ENCODE results near the gene MARS2. TPM values are rescaled to one million over a fixed set of nuclear protein-coding genes. Genes with fewer than 3 reads are reported as not detected.

Gene MARS2
- 4.2 TPM for total RNA-seq

- H3K27me3 ChIP-seq (ENCODE audit: control insufficient read depth in 3 of 3, insufficient read depth in 3 of 3, low read length in 3 of 3), result no peaks in the 10 kb centered on the region
These were observed at the start of gene MARS2 for GRCh38 chr2:197705121-197705911. Gene MARS2, plus strand, starts transcription at chr2:197705369. Its CDS starts 37 bp downstream, at chr2:197705406.

GRCh38 chr2:197657562-197657961 lies 47.6 kb upstream of the MARS2 start:
- Histone ChIP-seq H3K9me3 (ENCODE audit: control insufficient read depth in 3 of 3, low read length in 3 of 3) (no peaks in the 10 kb centered on the region), H3K27ac (ENCODE audit: low read depth, low read length) (no peak overlapping the region), H3K4me1 (ENCODE audit: control insufficient read depth in 3 of 3, insufficient read depth in 3 of 3, low read length in 3 of 3) (no peaks in the 10 kb centered on the region), H3K36me3 (ENCODE audit: control insufficient read depth in 3 of 3, insufficient read depth in 3 of 3, low read length in 3 of 3) (no peaks in the 10 kb centered on the region), H3K9ac (ENCODE audit: low read depth in 1 of 3, low read length in 3 of 3) (no peak overlapping the region), H3K4me3 (ENCODE audit: low read length in 3 of 3) (no peak overlapping the region), H3K27me3 (ENCODE audit: control insufficient read depth in 3 of 3, insufficient read depth in 3 of 3, low read length in 3 of 3) (no peaks in the 10 kb centered on the region)

More at GRCh38 chr2:197705121-197705911, at the start of gene MARS2:
- H3K9me3 ChIP-seq (ENCODE audit: control insufficient read depth in 3 of 3, low read length in 3 of 3), result no peaks in the 10 kb centered on the region
- no peaks in the 10 kb centered on the region for H3K36me3 ChIP-seq (ENCODE audit: control insufficient read depth in 3 of 3, insufficient read depth in 3 of 3, low read length in 3 of 3)
- H3K4me3 ChIP-seq (ENCODE audit: low read length in 3 of 3), result peak within 1 kb of the TSS; percentile 82 to 99 (median 96)
- H3K4me1 ChIP-seq (ENCODE audit: control insufficient read depth in 3 of 3, insufficient read depth in 3 of 3, low read length in 3 of 3), result peaks cover 29 to 38% (median 32%) of the 10 kb centered on the region in 3 donors
- H3K27ac ChIP-seq (ENCODE audit: low read depth, low read length), result peak within 1 kb of the TSS; percentile 79
- peak within 1 kb of the TSS; percentile 84 to 86 (median 86) for H3K9ac ChIP-seq (ENCODE audit: low read depth in 1 of 3, low read length in 3 of 3)

GRCh38 chr2:197661626-197662025 lies 43.5 kb upstream of the MARS2 start:
- H3K4me3 ChIP-seq (ENCODE audit: low read length in 3 of 3), result no peak overlapping the region
- H3K9me3 ChIP-seq (ENCODE audit: control insufficient read depth in 3 of 3, low read length in 3 of 3), result no peaks in the 10 kb centered on the region

GRCh38 chr2:197666277-197666676 lies 38.9 kb upstream of the MARS2 start:
- H3K9ac ChIP-seq (ENCODE audit: low read depth in 1 of 3, low read length in 3 of 3), result no peak overlapping the region
- no peaks in the 10 kb centered on the region for H3K27me3 ChIP-seq (ENCODE audit: control insufficient read depth in 3 of 3, insufficient read depth in 3 of 3, low read length in 3 of 3)
- H3K4me3 ChIP-seq (ENCODE audit: low read length in 3 of 3), result no peak overlapping the region
- no peaks in the 10 kb centered on the region for H3K36me3 ChIP-seq (ENCODE audit: control insufficient read depth in 3 of 3, insufficient read depth in 3 of 3, low read length in 3 of 3)
- H3K9me3 ChIP-seq (ENCODE audit: control insufficient read depth in 3 of 3, low read length in 3 of 3), result peaks cover 0 to 5% (median 2%) of the 10 kb centered on the region in 3 donors
- H3K4me1 ChIP-seq (ENCODE audit: control insufficient read depth in 3 of 3, insufficient read depth in 3 of 3, low read length in 3 of 3), result no peaks in the 10 kb centered on the region
- no peak overlapping the region for H3K27ac ChIP-seq (ENCODE audit: low read depth, low read length)

More at GRCh38 chr2:197661626-197662025, 43.5 kb upstream of the MARS2 start:
- no peaks in the 10 kb centered on the region for H3K4me1 ChIP-seq (ENCODE audit: control insufficient read depth in 3 of 3, insufficient read depth in 3 of 3, low read length in 3 of 3)
- no peaks in the 10 kb centered on the region for H3K36me3 ChIP-seq (ENCODE audit: control insufficient read depth in 3 of 3, insufficient read depth in 3 of 3, low read length in 3 of 3)
- no peak overlapping the region for H3K27ac ChIP-seq (ENCODE audit: low read depth, low read length)
- H3K9ac ChIP-seq (ENCODE audit: low read depth in 1 of 3, low read length in 3 of 3), result no peak overlapping the region
- H3K27me3 ChIP-seq (ENCODE audit: control insufficient read depth in 3 of 3, insufficient read depth in 3 of 3, low read length in 3 of 3), result no peaks in the 10 kb centered on the region

GRCh38 chr2:197668296-197668695 lies 36.9 kb upstream of the MARS2 start:
- Histone ChIP-seq H3K4me3 (ENCODE audit: low read length in 3 of 3) (no peak overlapping the region), H3K36me3 (ENCODE audit: control insufficient read depth in 3 of 3, insufficient read depth in 3 of 3, low read length in 3 of 3) (no peaks in the 10 kb centered on the region), H3K4me1 (ENCODE audit: control insufficient read depth in 3 of 3, insufficient read depth in 3 of 3, low read length in 3 of 3) (no peaks in the 10 kb centered on the region), H3K27ac (ENCODE audit: low read depth, low read length) (no peak overlapping the region), H3K27me3 (ENCODE audit: control insufficient read depth in 3 of 3, insufficient read depth in 3 of 3, low read length in 3 of 3) (no peaks in the 10 kb centered on the region), H3K9ac (ENCODE audit: low read depth in 1 of 3, low read length in 3 of 3) (no peak overlapping the region), H3K9me3 (ENCODE audit: control insufficient read depth in 3 of 3, low read length in 3 of 3) (peaks cover 0 to 5% (median 2%) of the 10 kb centered on the region in 3 donors)

- H3K27ac ChIP-seq (ENCODE audit: low read depth, low read length), result no peak overlapping the region
- H3K4me1 ChIP-seq (ENCODE audit: control insufficient read depth in 3 of 3, insufficient read depth in 3 of 3, low read length in 3 of 3), result no peaks in the 10 kb centered on the region
- peaks cover 0 to 5% (median 2%) of the 10 kb centered on the region in 3 donors for H3K9me3 ChIP-seq (ENCODE audit: control insufficient read depth in 3 of 3, low read length in 3 of 3)
- no peaks in the 10 kb centered on the region for H3K27me3 ChIP-seq (ENCODE audit: control insufficient read depth in 3 of 3, insufficient read depth in 3 of 3, low read length in 3 of 3)
- no peak overlapping the region for H3K4me3 ChIP-seq (ENCODE audit: low read length in 3 of 3)
- no peaks in the 10 kb centered on the region for H3K36me3 ChIP-seq (ENCODE audit: control insufficient read depth in 3 of 3, insufficient read depth in 3 of 3, low read length in 3 of 3)
- H3K9ac ChIP-seq (ENCODE audit: low read depth in 1 of 3, low read length in 3 of 3), result no peak overlapping the region
These were observed 36.1 kb upstream of the MARS2 start for GRCh38 chr2:197669077-197669476.

- H3K9me3 ChIP-seq (ENCODE audit: control insufficient read depth in 3 of 3, low read length in 3 of 3), result peaks cover 0 to 5% (median 2%) of the 10 kb centered on the region in 3 donors
- H3K27ac ChIP-seq (ENCODE audit: low read depth, low read length), result no peak overlapping the region
- H3K27me3 ChIP-seq (ENCODE audit: control insufficient read depth in 3 of 3, insufficient read depth in 3 of 3, low read length in 3 of 3), result no peaks in the 10 kb centered on the region
- no peak overlapping the region for H3K4me3 ChIP-seq (ENCODE audit: low read length in 3 of 3)
- H3K4me1 ChIP-seq (ENCODE audit: control insufficient read depth in 3 of 3, insufficient read depth in 3 of 3, low read length in 3 of 3), result no peaks in the 10 kb centered on the region
- no peaks in the 10 kb centered on the region for H3K36me3 ChIP-seq (ENCODE audit: control insufficient read depth in 3 of 3, insufficient read depth in 3 of 3, low read length in 3 of 3)
- H3K9ac ChIP-seq (ENCODE audit: low read depth in 1 of 3, low read length in 3 of 3), result no peak overlapping the region
These were observed 32.7 kb upstream of the MARS2 start for GRCh38 chr2:197672371-197672893.

- Histone ChIP-seq H3K4me1 (ENCODE audit: control insufficient read depth in 3 of 3, insufficient read depth in 3 of 3, low read length in 3 of 3) (no peaks in the 10 kb centered on the region), H3K9me3 (ENCODE audit: control insufficient read depth in 3 of 3, low read length in 3 of 3) (peaks cover 0 to 5% (median 0%) of the 10 kb centered on the region in 3 donors), H3K27ac (ENCODE audit: low read depth, low read length) (no peak overlapping the region), H3K4me3 (ENCODE audit: low read length in 3 of 3) (peak overlapping the region in 1 of 3 donors; percentile 54), H3K27me3 (ENCODE audit: control insufficient read depth in 3 of 3, insufficient read depth in 3 of 3, low read length in 3 of 3) (no peaks in the 10 kb centered on the region), H3K9ac (ENCODE audit: low read depth in 1 of 3, low read length in 3 of 3) (peak overlapping the region in 1 of 3 donors; percentile 16), H3K36me3 (ENCODE audit: control insufficient read depth in 3 of 3, insufficient read depth in 3 of 3, low read length in 3 of 3) (no peaks in the 10 kb centered on the region)
These were observed 32.1 kb upstream of the MARS2 start for GRCh38 chr2:197673106-197673505.

GRCh38 chr2:197673606-197674005 lies 31.6 kb upstream of the MARS2 start:
- Histone ChIP-seq H3K4me1 (ENCODE audit: control insufficient read depth in 3 of 3, insufficient read depth in 3 of 3, low read length in 3 of 3) (no peaks in the 10 kb centered on the region), H3K9me3 (ENCODE audit: control insufficient read depth in 3 of 3, low read length in 3 of 3) (peaks cover 0 to under 1% (median 0%) of the 10 kb centered on the region in 3 donors), H3K9ac (ENCODE audit: low read depth in 1 of 3, low read length in 3 of 3) (peak overlapping the region in 1 of 3 donors; percentile 16), H3K27me3 (ENCODE audit: control insufficient read depth in 3 of 3, insufficient read depth in 3 of 3, low read length in 3 of 3) (no peaks in the 10 kb centered on the region), H3K4me3 (ENCODE audit: low read length in 3 of 3) (peak overlapping the region in 1 of 3 donors; percentile 54), H3K36me3 (ENCODE audit: control insufficient read depth in 3 of 3, insufficient read depth in 3 of 3, low read length in 3 of 3) (no peaks in the 10 kb centered on the region), H3K27ac (ENCODE audit: low read depth, low read length) (no peak overlapping the region)

GRCh38 chr2:197674060-197674459 lies 31.1 kb upstream of the MARS2 start:
- H3K9me3 ChIP-seq (ENCODE audit: control insufficient read depth in 3 of 3, low read length in 3 of 3), result no peaks in the 10 kb centered on the region
- H3K4me1 ChIP-seq (ENCODE audit: control insufficient read depth in 3 of 3, insufficient read depth in 3 of 3, low read length in 3 of 3), result no peaks in the 10 kb centered on the region
- H3K4me3 ChIP-seq (ENCODE audit: low read length in 3 of 3), result peak overlapping the region in 1 of 3 donors; percentile 70
- H3K36me3 ChIP-seq (ENCODE audit: control insufficient read depth in 3 of 3, insufficient read depth in 3 of 3, low read length in 3 of 3), result no peaks in the 10 kb centered on the region
- H3K27ac ChIP-seq (ENCODE audit: low read depth, low read length), result no peak overlapping the region
- no peaks in the 10 kb centered on the region for H3K27me3 ChIP-seq (ENCODE audit: control insufficient read depth in 3 of 3, insufficient read depth in 3 of 3, low read length in 3 of 3)
- H3K9ac ChIP-seq (ENCODE audit: low read depth in 1 of 3, low read length in 3 of 3), result no peak overlapping the region

Data from skeletal muscle tissue (tissue), 4 donors.